ENCODE results near the gene USP6NL.
"Not testable (repeated sequence)": the region's sequence is repeated elsewhere in the genome, so short reads cannot be mapped to it uniquely, and the experiment has no call there.

USP6NL gene

GRCh38 chr10:11611248-11612020, at the start of gene USP6NL:
Gene USP6NL (minus strand): TSS chr10:11611650. CDS start chr10:11597634, 14,016 bp downstream.
- DNase-seq (ENCODE audit: low read depth, low spot score), result no peak

GRCh38 chr10:11658801-11659368, 47.4 kb upstream of the USP6NL start:
- DNase-seq (ENCODE audit: low read depth, low spot score), result no peak

GRCh38 chr10:11655836-11656235, 44.4 kb upstream of the USP6NL start:
- peak; percentile 41 for DNase-seq (ENCODE audit: low read depth, low spot score)

- no peak for DNase-seq (ENCODE audit: low read depth, low spot score)
Observed at GRCh38 chr10:11654659-11655058, 43.2 kb upstream of the USP6NL start.

- DNase-seq (ENCODE audit: low read depth, low spot score), result no peak
Observed at GRCh38 chr10:11653758-11654471, 42.5 kb upstream of the USP6NL start.

GRCh38 chr10:11647676-11648075, 36.2 kb upstream of the USP6NL start:
- no peak for DNase-seq (ENCODE audit: low read depth, low spot score)

- no peak for DNase-seq (ENCODE audit: low read depth, low spot score)
Observed at GRCh38 chr10:11646450-11646849, 35.0 kb upstream of the USP6NL start.

- no peak for DNase-seq (ENCODE audit: low read depth, low spot score)
Observed at GRCh38 chr10:11643039-11643438, 31.6 kb upstream of the USP6NL start.

- DNase-seq (ENCODE audit: low read depth, low spot score), result no peak
Observed at GRCh38 chr10:11642566-11642965, 31.1 kb upstream of the USP6NL start.

GRCh38 chr10:11639849-11640764, 28.7 kb upstream of the USP6NL start:
- DNase-seq (ENCODE audit: low read depth, low spot score), result no peak

GRCh38 chr10:11639362-11639761, 27.9 kb upstream of the USP6NL start:
- no peak for DNase-seq (ENCODE audit: low read depth, low spot score)

GRCh38 chr10:11638055-11638698, 26.7 kb upstream of the USP6NL start:
- DNase-seq (ENCODE audit: low read depth, low spot score), result no peak

GRCh38 chr10:11636697-11637303, 25.4 kb upstream of the USP6NL start:
- DNase-seq (ENCODE audit: low read depth, low spot score), result no peak

- DNase-seq (ENCODE audit: low read depth, low spot score), result no peak
Observed at GRCh38 chr10:11631890-11632587, 20.6 kb upstream of the USP6NL start.

GRCh38 chr10:11631291-11631690, 19.8 kb upstream of the USP6NL start:
- DNase-seq (ENCODE audit: low read depth, low spot score), result no peak

- DNase-seq (ENCODE audit: low read depth, low spot score), result no peak
Observed at GRCh38 chr10:11629731-11630130, 18.3 kb upstream of the USP6NL start.

GRCh38 chr10:11627941-11628340, 16.5 kb upstream of the USP6NL start:
- not testable (repeated sequence) for DNase-seq (ENCODE audit: low read depth, low spot score)

GRCh38 chr10:11626071-11626470, 14.6 kb upstream of the USP6NL start:
- DNase-seq (ENCODE audit: low read depth, low spot score), result no peak

- DNase-seq (ENCODE audit: low read depth, low spot score), result no peak
Observed at GRCh38 chr10:11625019-11625735, 13.7 kb upstream of the USP6NL start.
